OCI-LY1 (cell line): ENCODE measurements around the gene LIMCH1.

Experiments
- H2AFZ ChIP-seq: fragments of 200-600 bp; sonication (generic), shearing (Covaris generic); 2 replicates; pipeline ENCODE4 v1.6.0; 2014; ENCODE audit warnings: antibody characterized with exemption, mild to moderate bottlenecking, low read length
- H3F3A ChIP-seq: fragments of 200-600 bp; sonication (generic), shearing (Covaris generic); 2 replicates; pipeline ENCODE4 v1.6.0; 2014; ENCODE audit warnings: mild to moderate bottlenecking, antibody characterized with exemption, low read length, moderate library complexity; ENCODE audit not compliant: insufficient read depth
- H3K27ac ChIP-seq: fragments of 200-600 bp; sonication (generic); 2 replicates; pipeline ENCODE4 v1.5.1; 2014; ENCODE audit warnings: low read length, mixed run types, mild to moderate bottlenecking, low read depth; ENCODE audit not compliant: poor library complexity, severe bottlenecking
- H3K27me3 ChIP-seq: fragments of 200-600 bp; sonication (generic); 2 replicates; pipeline ENCODE4 v1.6.0; 2014; ENCODE audit warnings: antibody characterized with exemption, mild to moderate bottlenecking, low read length, moderate library complexity; ENCODE audit not compliant: insufficient read depth
- H3K36me3 ChIP-seq: fragments of 200-600 bp; sonication (generic); 2 replicates; pipeline ENCODE4 v1.6.1; 2014; ENCODE audit warnings: mild to moderate bottlenecking, antibody characterized with exemption, low read length, moderate library complexity, mixed read lengths; ENCODE audit not compliant: insufficient read depth
- H3K4me1 ChIP-seq: fragments of 200-600 bp; sonication (generic); 2 replicates; pipeline ENCODE4 v1.5.1; 2014; ENCODE audit warnings: mild to moderate bottlenecking, low read length, moderate library complexity; ENCODE audit not compliant: insufficient read depth, severe bottlenecking
- H3K4me2 ChIP-seq: fragments of 200-600 bp; sonication (generic), shearing (Covaris generic); 2 replicates; pipeline ENCODE4 v1.6.1; 2014; ENCODE audit warnings: low read length
- H3K4me3 ChIP-seq: fragments of 200-600 bp; sonication (generic); 2 replicates; pipeline ENCODE4 v1.5.1; 2014; ENCODE audit warnings: low read length, low read depth, mild to moderate bottlenecking, mixed read lengths; ENCODE audit not compliant: poor library complexity, severe bottlenecking
- H3K79me2 ChIP-seq: fragments of 200-600 bp; shearing (Covaris generic); 2 replicates; pipeline ENCODE4 v1.6.1; 2016; ENCODE audit warnings: mixed run types, low read length, mixed read lengths; ENCODE audit not compliant: insufficient read depth
- H3K9ac ChIP-seq: fragments of 200-600 bp; sonication (generic), shearing (Covaris generic); 2 replicates; pipeline ENCODE4 v1.6.1; 2014; ENCODE audit warnings: mild to moderate bottlenecking, low read length, mixed read lengths
- H3K9me2 ChIP-seq: fragments of 200-600 bp; sonication (generic), shearing (Covaris generic); 2 replicates; pipeline ENCODE4 v1.6.1; 2014; ENCODE audit warnings: low read depth, mild to moderate bottlenecking, low read length, mixed read lengths
- H3K9me3 ChIP-seq: fragments of 200-600 bp; shearing (Covaris generic); 2 replicates; pipeline ENCODE4 v1.6.1; 2014; ENCODE audit warnings: low read length, mixed read lengths
- H4K20me1 ChIP-seq: fragments of 200-600 bp; sonication (generic), shearing (Covaris generic); 2 replicates; pipeline ENCODE4 v1.6.0; 2016; ENCODE audit warnings: mild to moderate bottlenecking, low read length; ENCODE audit not compliant: insufficient read depth
- CTCF ChIP-seq: fragments of 200-600 bp; sonication (generic), shearing (Covaris generic); IDR thresholded peaks from 2 replicates; pipeline ENCODE4 v1.5.1; 2017; ENCODE audit warnings: mild to moderate bottlenecking, antibody characterized with exemption, low read length, moderate library complexity, mixed read lengths
- EZH2 ChIP-seq: fragments of 200-600 bp; sonication (generic), shearing (Covaris generic); IDR thresholded peaks from 2 replicates; pipeline ENCODE4 v1.8.0; 2017; ENCODE audit warnings: borderline replicate concordance, mixed run types, mild to moderate bottlenecking, antibody characterized with exemption, low read length, moderate library complexity, mixed read lengths

The LIMCH1 gene

GRCh38 chr4:41514766-41515481 is 23.0 kb upstream of the LIMCH1 start:
- Histone ChIP-seq H3K79me2 (no peaks in the 10 kb centered on the region), H3K27me3 (no peaks in the 10 kb centered on the region), H3K9me3 (no peaks in the 10 kb centered on the region), H3K27ac (no peak overlapping the region), H3K9ac (no peak overlapping the region), H3K9me2 (no peaks in the 10 kb centered on the region), H3K36me3 (no peaks in the 10 kb centered on the region), H3K4me2 (no peak overlapping the region), H3K4me3 (no peak overlapping the region), H3K4me1 (no peaks in the 10 kb centered on the region), H2AFZ (no peak overlapping the region), H3F3A (no peaks in the 10 kb centered on the region), H4K20me1 (no peaks in the 10 kb centered on the region)
- TF ChIP-seq CTCF (no peak), EZH2 (no peak)

DNA sequence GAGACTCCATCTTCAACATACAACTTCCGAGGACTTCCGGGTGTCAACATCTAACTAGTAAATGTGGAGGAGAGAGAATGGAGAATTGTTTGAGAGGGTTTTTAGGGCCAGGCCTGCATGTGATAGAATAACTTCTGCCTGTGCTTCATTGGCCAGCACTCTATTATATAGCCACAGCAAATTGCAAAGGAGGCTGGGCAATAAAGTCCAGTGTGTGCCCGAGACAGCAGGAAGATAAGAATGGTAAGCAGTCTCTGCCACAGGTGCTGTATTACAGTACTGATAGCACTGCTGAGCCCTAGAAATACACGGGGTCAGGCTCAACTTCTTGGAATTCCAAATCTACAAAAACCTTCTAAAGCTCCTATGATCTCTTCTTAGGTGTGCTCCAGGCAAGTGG is 20.8 kb upstream of the LIMCH1 start:
- TF ChIP-seq CTCF (no peak), EZH2 (no peak)
- Histone ChIP-seq H3K79me2 (no peaks in the 10 kb centered on the region), H3K36me3 (no peaks in the 10 kb centered on the region), H3K4me1 (no peaks in the 10 kb centered on the region), H3K4me3 (no peak overlapping the region), H3K27ac (no peak overlapping the region), H4K20me1 (no peaks in the 10 kb centered on the region), H3K9me2 (no peaks in the 10 kb centered on the region), H3F3A (no peaks in the 10 kb centered on the region), H3K9ac (no peak overlapping the region), H2AFZ (no peak overlapping the region), H3K27me3 (no peaks in the 10 kb centered on the region), H3K4me2 (no peak overlapping the region), H3K9me3 (no peaks in the 10 kb centered on the region)

GRCh38 chr4:41517747-41518146 is 20.2 kb upstream of the LIMCH1 start:
- no peaks in the 10 kb centered on the region for H3K4me1 ChIP-seq
- no peaks in the 10 kb centered on the region for H3K9me2 ChIP-seq
- no peak overlapping the region for H2AFZ ChIP-seq
- H3K27ac ChIP-seq: no peak overlapping the region
- no peak for TF ChIP-seq EZH2
- no peak for TF ChIP-seq CTCF
- H3K9me3 ChIP-seq: no peaks in the 10 kb centered on the region
- H3K79me2 ChIP-seq: no peaks in the 10 kb centered on the region
- H3K4me3 ChIP-seq: no peak overlapping the region
- H3F3A ChIP-seq: no peaks in the 10 kb centered on the region
- no peaks in the 10 kb centered on the region for H3K27me3 ChIP-seq
- no peaks in the 10 kb centered on the region for H3K36me3 ChIP-seq
- H4K20me1 ChIP-seq: no peaks in the 10 kb centered on the region
- no peak overlapping the region for H3K9ac ChIP-seq
- no peak overlapping the region for H3K4me2 ChIP-seq
